Neural progenitor cell (in vitro differentiated cells): ENCODE data around the gene ACP4. TPM values are rescaled to one million over a fixed set of nuclear protein-coding genes. Genes with fewer than 3 reads are reported as not detected.
"Not testable (repeated sequence)": the region's sequence is repeated elsewhere in the genome, so short reads cannot be mapped to it uniquely, and the experiment has no call there.

Source experiments
- DNase-seq: peaks from one replicate; pipeline ENCODE4 v3.0.0-alpha.2; 2016; ENCODE audit warnings: low spot score
- H2AFZ ChIP-seq: fragments of 200-600 bp; sonication (generic); replicated peaks from 2 replicates; pipeline ENCODE4 v1.6.1; 2016; ENCODE audit warnings: antibody characterized with exemption
- H3F3A ChIP-seq: fragments of 200-600 bp; sonication (generic); 2 replicates; pipeline ENCODE4 v1.6.1; 2016; ENCODE audit warnings: antibody characterized with exemption, low read depth
- H3K27ac ChIP-seq: fragments of 200-600 bp; sonication (generic); 2 replicates; pipeline ENCODE4 v1.5.1; 2016; ENCODE audit warnings: mild to moderate bottlenecking
- H3K27me3 ChIP-seq: fragments of 200-600 bp; sonication (generic); 2 replicates; pipeline ENCODE4 v1.6.1; 2016; ENCODE audit warnings: mild to moderate bottlenecking, moderate library complexity
- H3K36me3 ChIP-seq: fragments of 200-600 bp; sonication (generic); 2 replicates; pipeline ENCODE4 v1.5.1; 2016
- H3K4me1 ChIP-seq: fragments of 200-600 bp; sonication (generic); 2 replicates; pipeline ENCODE4 v1.6.1; 2016; ENCODE audit warnings: mixed run types
- H3K4me2 ChIP-seq: fragments of 200-600 bp; sonication (generic); 2 replicates; pipeline ENCODE4 v1.6.1; 2016
- H3K4me3 ChIP-seq: fragments of 200-600 bp; sonication (generic); 2 replicates; pipeline ENCODE4 v1.5.1; 2016
- H3K79me2 ChIP-seq: fragments of 200-600 bp; sonication (generic); 2 replicates; pipeline ENCODE4 v1.6.1; 2016; ENCODE audit warnings: low read depth
- H3K9ac ChIP-seq: fragments of 200-600 bp; sonication (generic); 2 replicates; pipeline ENCODE4 v1.6.1; 2016
- H3K9me3 ChIP-seq: fragments of 200-600 bp; sonication (generic); 2 replicates; pipeline ENCODE4 v1.5.1; 2016; ENCODE audit warnings: low read depth
- H4K20me1 ChIP-seq: fragments of 200-600 bp; sonication (generic); 2 replicates; pipeline ENCODE4 v1.6.1; 2016; ENCODE audit warnings: low read depth
- H3K27ac Mint-ChIP-seq: 3 replicates; pipeline ENCODE4 v1.8.0; 2021; ENCODE audit warnings: mixed read lengths
- H3K27me3 Mint-ChIP-seq: 2 replicates; pipeline ENCODE4 v1.8.0; 2022; ENCODE audit warnings: low read depth, mild to moderate bottlenecking, inconsistent platforms, moderate library complexity, mixed read lengths; ENCODE audit not compliant: insufficient read depth
- H3K36me3 Mint-ChIP-seq: 3 replicates; pipeline ENCODE4 v1.8.0; 2021; ENCODE audit warnings: mixed read lengths
- H3K4me1 Mint-ChIP-seq: 3 replicates; pipeline ENCODE4 v1.8.0; 2021; ENCODE audit warnings: mixed read lengths
- H3K4me3 Mint-ChIP-seq: 3 replicates; pipeline ENCODE4 v1.8.0; 2021; ENCODE audit warnings: mild to moderate bottlenecking, moderate library complexity, mixed read lengths
- H3K9me3 Mint-ChIP-seq: 3 replicates; pipeline ENCODE4 v1.8.0; 2020; ENCODE audit warnings: mixed read lengths
- EZH2 ChIP-seq: fragments of 200-600 bp; sonication (generic); IDR thresholded peaks from 2 replicates; pipeline ENCODE4 v1.6.1; 2017; ENCODE audit warnings: antibody characterized with exemption, mild to moderate bottlenecking, moderate library complexity
- EZH2phosphoT487 ChIP-seq: fragments of 200-600 bp; sonication (generic); IDR thresholded peaks from 2 replicates; pipeline ENCODE4 v1.6.1; 2017; ENCODE audit warnings: antibody characterized with exemption
- total RNA-seq: library from RNA; depleted of rRNA; stranded (reverse); fragments of >200 nt; gene quantifications from 2 replicates; pipeline ENCODE4 v1.2.3, GENCODE V29; 2015; ENCODE audit warnings: low replicate concordance
- TF ChIP-seq, protein P1 (sequence below): fragments of 200-600 bp; sonication (generic); IDR thresholded peaks from 2 replicates; pipeline ENCODE4 v1.5.1; 2017; ENCODE audit warnings: antibody characterized with exemption, mild to moderate bottlenecking

The ACP4 gene
- total RNA-seq, 1 donor from 2014 or later = not detected

- H3K9me3 Mint-ChIP-seq = no peaks in the 10 kb centered on the region
Measured at GRCh38 chr19:50770888-50771287, 19.3 kb upstream of the ACP4 start.

DNA sequence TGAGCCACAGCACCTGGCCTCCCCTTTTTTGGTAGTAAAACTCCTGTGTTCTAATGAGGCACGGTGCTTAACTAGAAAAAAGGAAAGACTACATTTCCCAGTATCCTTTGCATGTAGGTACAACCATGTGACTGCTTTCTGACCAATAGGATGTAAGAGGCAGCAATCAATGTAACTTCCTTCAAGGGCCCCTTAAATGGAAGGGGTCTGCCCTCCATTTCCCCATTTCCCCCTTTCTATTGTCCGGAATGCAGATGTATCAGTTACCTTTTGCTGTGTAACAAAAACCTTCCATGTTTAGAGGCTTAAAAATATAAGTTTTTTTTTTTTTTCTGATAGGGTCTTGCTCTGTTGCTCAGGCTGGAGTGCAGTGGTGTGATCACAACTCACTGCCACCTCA lies 17.7 kb upstream of the ACP4 start:
- no peaks in the 10 kb centered on the region for H3K36me3 ChIP-seq
- H3K79me2 ChIP-seq = no peaks in the 10 kb centered on the region
- no peak overlapping the region for H3K4me3 ChIP-seq
- H3K9ac ChIP-seq = no peak overlapping the region
- H3K9me3 ChIP-seq = no peaks in the 10 kb centered on the region
- Mint-ChIP-seq H3K36me3 (no peaks in the 10 kb centered on the region), H3K27ac (no peak overlapping the region), H3K27me3 (peaks cover 13% of the 10 kb centered on the region), H3K4me1 (peaks cover 3% of the 10 kb centered on the region), H3K4me3 (no peak overlapping the region), H3K9me3 (no peaks in the 10 kb centered on the region)
- no peaks in the 10 kb centered on the region for H3F3A ChIP-seq
- no peaks in the 10 kb centered on the region for H4K20me1 ChIP-seq
- H2AFZ ChIP-seq = no peak overlapping the region
- no peak overlapping the region for H3K27ac ChIP-seq
- H3K27me3 ChIP-seq = peaks cover 31% of the 10 kb centered on the region
- TF ChIP-seq EZH2phosphoT487 (no peak), EZH2 (no peak)
- TF ChIP-seq, protein P1, sequence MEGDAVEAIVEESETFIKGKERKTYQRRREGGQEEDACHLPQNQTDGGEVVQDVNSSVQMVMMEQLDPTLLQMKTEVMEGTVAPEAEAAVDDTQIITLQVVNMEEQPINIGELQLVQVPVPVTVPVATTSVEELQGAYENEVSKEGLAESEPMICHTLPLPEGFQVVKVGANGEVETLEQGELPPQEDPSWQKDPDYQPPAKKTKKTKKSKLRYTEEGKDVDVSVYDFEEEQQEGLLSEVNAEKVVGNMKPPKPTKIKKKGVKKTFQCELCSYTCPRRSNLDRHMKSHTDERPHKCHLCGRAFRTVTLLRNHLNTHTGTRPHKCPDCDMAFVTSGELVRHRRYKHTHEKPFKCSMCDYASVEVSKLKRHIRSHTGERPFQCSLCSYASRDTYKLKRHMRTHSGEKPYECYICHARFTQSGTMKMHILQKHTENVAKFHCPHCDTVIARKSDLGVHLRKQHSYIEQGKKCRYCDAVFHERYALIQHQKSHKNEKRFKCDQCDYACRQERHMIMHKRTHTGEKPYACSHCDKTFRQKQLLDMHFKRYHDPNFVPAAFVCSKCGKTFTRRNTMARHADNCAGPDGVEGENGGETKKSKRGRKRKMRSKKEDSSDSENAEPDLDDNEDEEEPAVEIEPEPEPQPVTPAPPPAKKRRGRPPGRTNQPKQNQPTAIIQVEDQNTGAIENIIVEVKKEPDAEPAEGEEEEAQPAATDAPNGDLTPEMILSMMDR = no peak
- H3K4me2 ChIP-seq = no peak overlapping the region
- no peaks in the 10 kb centered on the region for H3K4me1 ChIP-seq
- no peak for DNase-seq

More at GRCh38 chr19:50770888-50771287, 19.3 kb upstream of the ACP4 start:
- Mint-ChIP-seq H3K27ac (no peak overlapping the region), H3K4me1 (peaks cover 3% of the 10 kb centered on the region), H3K4me3 (no peak overlapping the region), H3K36me3 (no peaks in the 10 kb centered on the region), H3K27me3 (peaks cover 14% of the 10 kb centered on the region)
- Histone ChIP-seq H3K36me3 (no peaks in the 10 kb centered on the region), H3K27me3 (peaks cover 16% of the 10 kb centered on the region), H3K27ac (no peak overlapping the region), H3K4me3 (no peak overlapping the region), H2AFZ (no peak overlapping the region), H3K9ac (no peak overlapping the region), H3K4me1 (no peaks in the 10 kb centered on the region), H3K4me2 (no peak overlapping the region), H3K9me3 (no peaks in the 10 kb centered on the region), H4K20me1 (no peaks in the 10 kb centered on the region), H3K79me2 (no peaks in the 10 kb centered on the region), H3F3A (no peaks in the 10 kb centered on the region)
- TF ChIP-seq EZH2 = no peak
- no peak for TF ChIP-seq EZH2phosphoT487
- TF ChIP-seq, protein P1 = no peak
- DNase-seq = no peak

GRCh38 chr19:50772912-50773311 lies 17.3 kb upstream of the ACP4 start:
- H3K36me3 Mint-ChIP-seq, H3K9me3 Mint-ChIP-seq, H3K9ac ChIP-seq, H3K4me1 ChIP-seq, H3K4me3 Mint-ChIP-seq, H3K79me2 ChIP-seq, H3K9me3 ChIP-seq, H4K20me1 ChIP-seq, DNase-seq, H3K36me3 ChIP-seq, H3K27ac Mint-ChIP-seq, H3K4me2 ChIP-seq, H2AFZ ChIP-seq, H3K4me3 ChIP-seq, H3K4me1 Mint-ChIP-seq, H3F3A ChIP-seq, H3K27ac ChIP-seq: not testable (repeated sequence)
- peaks cover 36% of the 10 kb centered on the region for H3K27me3 ChIP-seq
- peaks cover 13% of the 10 kb centered on the region for H3K27me3 Mint-ChIP-seq

DNA sequence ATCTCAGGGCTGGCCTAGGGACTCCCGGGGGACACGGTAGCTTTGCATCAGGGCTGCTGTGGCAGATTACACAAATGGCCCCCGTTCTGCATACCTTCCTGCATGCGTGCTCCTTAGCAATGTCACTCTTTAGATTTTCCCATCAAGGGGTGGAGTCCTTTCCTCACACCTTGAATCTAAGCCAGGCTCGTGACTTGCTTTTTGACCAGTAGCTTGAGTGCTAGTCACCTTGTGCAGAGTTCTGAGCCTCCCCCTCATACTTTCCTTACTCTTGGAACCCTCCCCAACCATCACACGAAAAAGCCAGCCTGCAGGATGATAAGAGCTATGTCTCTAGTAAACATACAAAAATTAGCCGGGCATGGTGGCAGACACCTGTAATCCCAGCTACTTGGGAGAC lies 16.8 kb upstream of the ACP4 start:
- H3K4me2 ChIP-seq, H4K20me1 ChIP-seq, H3K9me3 Mint-ChIP-seq, H3F3A ChIP-seq, H3K36me3 ChIP-seq, H3K4me3 ChIP-seq, H3K79me2 ChIP-seq, H3K4me3 Mint-ChIP-seq, H3K4me1 ChIP-seq, DNase-seq, H3K27ac Mint-ChIP-seq, H3K9me3 ChIP-seq, H3K36me3 Mint-ChIP-seq, H3K27ac ChIP-seq, H3K9ac ChIP-seq, H2AFZ ChIP-seq: not testable (repeated sequence)
- peaks cover 41% of the 10 kb centered on the region for H3K27me3 ChIP-seq
- H3K4me1 Mint-ChIP-seq = peaks cover 13% of the 10 kb centered on the region
- H3K27me3 Mint-ChIP-seq = peaks cover 12% of the 10 kb centered on the region
